ENCODE results near the gene SYNRG.
"Not testable (repeated sequence)": the region's sequence is repeated elsewhere in the genome, so short reads cannot be mapped to it uniquely, and the experiment has no call there.

Gene SYNRG, protein sequence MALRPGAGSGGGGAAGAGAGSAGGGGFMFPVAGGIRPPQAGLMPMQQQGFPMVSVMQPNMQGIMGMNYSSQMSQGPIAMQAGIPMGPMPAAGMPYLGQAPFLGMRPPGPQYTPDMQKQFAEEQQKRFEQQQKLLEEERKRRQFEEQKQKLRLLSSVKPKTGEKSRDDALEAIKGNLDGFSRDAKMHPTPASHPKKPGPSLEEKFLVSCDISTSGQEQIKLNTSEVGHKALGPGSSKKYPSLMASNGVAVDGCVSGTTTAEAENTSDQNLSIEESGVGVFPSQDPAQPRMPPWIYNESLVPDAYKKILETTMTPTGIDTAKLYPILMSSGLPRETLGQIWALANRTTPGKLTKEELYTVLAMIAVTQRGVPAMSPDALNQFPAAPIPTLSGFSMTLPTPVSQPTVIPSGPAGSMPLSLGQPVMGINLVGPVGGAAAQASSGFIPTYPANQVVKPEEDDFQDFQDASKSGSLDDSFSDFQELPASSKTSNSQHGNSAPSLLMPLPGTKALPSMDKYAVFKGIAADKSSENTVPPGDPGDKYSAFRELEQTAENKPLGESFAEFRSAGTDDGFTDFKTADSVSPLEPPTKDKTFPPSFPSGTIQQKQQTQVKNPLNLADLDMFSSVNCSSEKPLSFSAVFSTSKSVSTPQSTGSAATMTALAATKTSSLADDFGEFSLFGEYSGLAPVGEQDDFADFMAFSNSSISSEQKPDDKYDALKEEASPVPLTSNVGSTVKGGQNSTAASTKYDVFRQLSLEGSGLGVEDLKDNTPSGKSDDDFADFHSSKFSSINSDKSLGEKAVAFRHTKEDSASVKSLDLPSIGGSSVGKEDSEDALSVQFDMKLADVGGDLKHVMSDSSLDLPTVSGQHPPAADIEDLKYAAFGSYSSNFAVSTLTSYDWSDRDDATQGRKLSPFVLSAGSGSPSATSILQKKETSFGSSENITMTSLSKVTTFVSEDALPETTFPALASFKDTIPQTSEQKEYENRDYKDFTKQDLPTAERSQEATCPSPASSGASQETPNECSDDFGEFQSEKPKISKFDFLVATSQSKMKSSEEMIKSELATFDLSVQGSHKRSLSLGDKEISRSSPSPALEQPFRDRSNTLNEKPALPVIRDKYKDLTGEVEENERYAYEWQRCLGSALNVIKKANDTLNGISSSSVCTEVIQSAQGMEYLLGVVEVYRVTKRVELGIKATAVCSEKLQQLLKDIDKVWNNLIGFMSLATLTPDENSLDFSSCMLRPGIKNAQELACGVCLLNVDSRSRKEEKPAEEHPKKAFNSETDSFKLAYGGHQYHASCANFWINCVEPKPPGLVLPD (N-terminal part only)

DNA sequence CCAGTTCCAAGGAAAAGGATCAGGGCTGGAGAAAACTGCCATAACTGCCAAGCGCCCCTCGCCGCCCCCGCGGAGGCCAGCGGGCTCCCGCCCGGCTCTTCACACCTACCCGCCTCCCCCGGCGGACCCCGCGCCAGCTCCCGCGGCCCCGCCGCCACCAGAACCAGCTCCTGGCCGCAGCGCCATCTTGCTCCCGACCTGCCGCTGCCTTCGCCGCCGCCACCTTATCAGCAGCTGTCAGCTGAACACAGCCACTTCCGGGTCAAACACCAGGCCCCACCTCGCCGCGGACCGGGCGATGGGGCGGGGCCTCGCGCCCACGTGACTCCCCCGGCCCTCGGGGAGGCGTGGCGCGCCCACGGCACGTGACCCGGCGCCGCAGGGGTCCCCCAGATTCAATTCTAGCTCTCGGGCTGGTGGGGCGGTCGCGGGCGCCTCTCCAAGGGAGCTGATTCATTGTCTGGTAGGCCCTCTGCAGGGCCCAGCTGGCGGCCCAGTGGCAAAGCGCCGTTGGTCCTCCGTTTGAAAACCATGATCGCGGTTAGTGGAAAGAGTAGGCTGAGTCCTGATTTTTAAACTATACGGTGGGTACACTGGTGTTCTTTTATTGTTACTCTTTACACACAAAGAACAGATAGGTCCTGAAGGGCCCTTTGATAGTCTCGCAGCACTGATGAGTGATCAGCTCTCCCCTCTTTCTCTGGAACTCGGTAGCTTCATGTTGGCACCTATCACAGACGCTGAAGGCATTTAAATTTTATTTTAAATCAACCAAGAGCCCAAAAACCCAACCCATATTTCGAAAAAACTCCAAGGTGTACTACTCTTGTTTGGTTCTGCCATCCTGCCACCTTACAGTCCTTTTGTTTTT is at the start of gene SYNRG:
SYNRG (minus strand) TSS at position 249 of the 871 bp plus-strand sequence; CDS start at position 186, 63 bp downstream.
- DNase-seq: peak; percentile 94 to 97

DNA sequence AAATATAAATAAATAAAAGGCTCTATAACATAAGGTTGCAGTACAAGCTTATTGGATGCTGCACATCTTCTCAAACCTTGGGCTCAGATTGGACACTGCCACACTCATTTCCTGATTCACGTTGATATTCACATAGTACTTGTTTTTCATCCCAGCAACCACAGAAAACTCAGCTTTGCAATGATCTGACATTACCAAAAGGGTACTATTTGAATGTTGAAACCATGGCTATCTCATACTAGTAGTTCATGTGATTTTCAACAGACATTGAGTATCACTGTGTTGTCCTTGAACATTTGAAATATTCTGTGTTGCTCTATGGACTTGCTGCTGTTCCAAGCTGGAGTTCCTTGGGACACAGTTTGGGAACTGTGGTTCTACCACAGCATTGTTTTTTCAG is 48.0 kb upstream of the SYNRG start:
- DNase-seq: no peak

DNA sequence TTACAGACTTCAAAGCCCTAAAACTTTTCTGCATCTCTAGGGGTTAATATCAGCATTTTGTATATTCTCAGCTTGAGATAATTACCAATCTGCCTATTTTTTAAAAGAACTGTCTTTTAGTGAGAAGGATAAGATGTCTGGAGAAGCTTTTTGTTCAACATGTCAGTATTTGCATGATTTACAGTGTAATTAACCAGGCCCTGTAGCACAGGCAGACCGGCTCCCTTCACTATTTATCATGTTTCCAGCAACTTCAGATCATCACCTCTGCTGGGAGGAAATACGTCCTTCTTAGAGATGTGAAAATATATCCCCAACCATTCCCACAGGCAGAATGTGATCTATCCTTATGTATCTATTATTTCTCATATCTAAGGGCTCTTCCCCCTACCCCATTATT is 42.6 kb upstream of the SYNRG start:
- no peak for DNase-seq

- peak in 1 of 2 experiments; percentile 32 for DNase-seq
Measured at GRCh38 chr17:37650419-37651003, 41.3 kb upstream of the SYNRG start.

- DNase-seq: no peak
Measured at GRCh38 chr17:37648555-37648954, 39.3 kb upstream of the SYNRG start.

DNA sequence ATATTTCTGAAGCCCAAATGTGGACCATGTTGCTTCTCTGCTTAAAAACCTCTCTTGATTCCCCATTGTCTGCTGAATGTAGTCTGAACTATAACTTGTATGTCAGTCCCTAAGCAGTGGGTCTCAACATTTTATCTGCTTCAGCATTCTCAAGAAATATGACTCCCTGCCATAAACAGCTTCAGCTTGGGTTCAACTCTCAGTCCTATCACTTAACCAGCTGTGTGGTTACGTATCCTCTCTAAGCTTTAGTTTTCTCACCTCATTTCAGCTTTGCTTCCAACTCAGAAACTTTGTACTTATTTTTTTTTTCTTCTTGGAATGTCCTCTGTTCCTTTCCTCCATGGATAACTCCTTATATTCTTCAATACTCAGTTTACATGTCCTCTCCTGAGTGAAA is 38.6 kb upstream of the SYNRG start:
- no peak for DNase-seq

DNA sequence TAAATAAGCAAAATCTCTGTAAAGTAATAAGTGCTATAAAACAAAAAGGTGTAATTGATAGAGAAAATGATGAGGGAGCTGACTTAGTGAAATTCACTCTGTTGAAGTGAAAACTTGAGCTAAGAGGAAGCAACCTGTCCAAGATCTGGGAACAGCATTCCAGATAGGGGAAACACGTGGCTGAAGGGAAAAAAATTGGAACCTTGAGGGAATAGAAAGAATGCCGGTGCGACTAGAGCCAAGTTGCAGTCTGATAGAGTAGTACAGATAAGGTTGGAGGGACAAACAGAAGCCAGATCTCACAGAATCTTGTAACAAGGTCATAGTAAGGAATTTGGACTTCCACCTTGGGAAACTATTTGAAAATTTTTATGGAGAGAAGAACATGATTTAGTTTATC is 34.7 kb upstream of the SYNRG start:
- no peak for DNase-seq

DNA sequence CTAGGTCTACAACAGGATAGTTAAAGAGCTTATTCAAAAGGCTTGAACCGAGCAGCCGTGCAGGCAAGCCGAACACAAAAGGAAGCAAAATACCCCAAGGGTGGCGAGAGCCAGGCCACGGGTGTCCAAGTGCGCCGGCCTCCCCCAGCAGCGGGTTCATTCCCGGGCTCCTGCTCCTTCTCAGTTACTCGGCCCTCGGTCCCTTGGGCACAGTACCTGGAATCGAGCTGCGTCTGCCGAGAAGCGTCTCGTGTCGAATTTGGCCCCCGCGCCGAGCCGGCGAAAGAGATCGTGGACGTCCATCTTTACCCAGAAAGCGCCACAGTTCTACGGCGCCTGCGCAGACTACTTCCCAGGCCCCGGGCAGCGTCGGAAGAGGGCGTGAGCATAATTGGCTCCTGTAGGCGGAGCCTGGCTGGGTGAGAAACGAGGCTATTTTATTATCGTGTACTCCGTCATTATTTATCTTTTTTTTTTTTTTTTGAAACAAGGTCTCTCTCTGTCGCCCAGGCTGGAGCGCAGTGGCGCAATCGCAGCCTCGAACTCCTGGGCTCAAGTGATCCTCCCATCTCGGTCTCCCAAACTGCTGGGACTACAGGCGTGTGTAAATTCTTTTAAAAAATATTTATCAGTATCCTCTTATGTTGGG is 34.0 kb upstream of the SYNRG start, which contains the start of gene DDX52:
DDX52 (minus strand) TSS at position 329 of the 649 bp plus-strand sequence; CDS start at position 303, 26 bp downstream.
- DNase-seq: peak; percentile 86 to 88

GRCh38 chr17:37642681-37643080 is 33.5 kb upstream of the SYNRG start:
- DNase-seq: no peak

DNA sequence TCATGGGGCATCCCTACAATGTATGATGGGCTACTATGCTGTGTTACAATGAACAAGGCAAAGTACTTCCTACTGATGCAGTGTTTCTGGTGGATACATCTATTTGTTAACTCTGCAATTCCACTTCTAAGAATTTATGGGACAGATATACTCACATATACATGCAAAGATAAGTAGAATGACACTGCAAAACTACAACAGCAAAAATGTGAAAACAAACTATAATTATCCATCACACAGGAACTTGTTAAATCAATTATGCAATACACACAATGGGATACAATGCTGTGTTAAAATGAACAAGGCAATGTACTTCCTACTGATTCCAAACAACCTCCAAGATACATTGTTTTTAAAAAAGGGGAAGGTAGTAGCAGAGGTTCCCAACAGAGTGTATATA is 30.8 kb upstream of the SYNRG start:
- DNase-seq: no peak

DNA sequence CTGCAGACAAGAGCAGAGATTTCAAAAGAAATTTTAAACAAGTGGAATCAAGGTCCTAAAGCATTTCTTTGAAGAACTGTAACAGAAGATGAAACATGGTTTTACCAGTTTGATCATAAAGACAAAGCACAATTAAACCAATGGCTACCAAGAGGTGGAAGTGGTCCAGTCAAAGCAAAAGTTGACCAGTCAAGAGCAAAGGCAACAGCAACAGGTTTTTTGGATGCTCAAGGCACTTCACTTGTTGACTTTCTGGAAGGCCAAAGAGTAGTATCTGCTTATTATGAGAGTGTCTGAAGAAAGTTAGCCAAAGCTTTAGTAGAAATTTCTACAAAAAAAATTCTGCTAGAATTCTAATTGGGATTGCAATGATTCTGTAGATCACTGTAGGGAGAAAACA is 28.7 kb upstream of the SYNRG start:
- DNase-seq: no peak

- not testable (repeated sequence) for DNase-seq
Measured at GRCh38 chr17:37616430-37616829, 7.2 kb upstream of the SYNRG start.

GRCh38 chr17:37614823-37615222 is 5.6 kb upstream of the SYNRG start:
- no peak for DNase-seq

- no peak for DNase-seq
Measured at GRCh38 chr17:37614391-37614790, 5.2 kb upstream of the SYNRG start.

GRCh38 chr17:37610971-37611370 is 1.8 kb upstream of the SYNRG start:
- peak in 1 of 2 experiments; percentile 11 for DNase-seq

- DNase-seq: not testable (repeated sequence)
Measured at GRCh38 chr17:37610041-37610420, 813 bp upstream of the SYNRG start.

- DNase-seq: peak in 1 of 2 experiments; percentile 58
Measured at GRCh38 chr17:37608351-37609169, 658 bp downstream of the SYNRG start.

DNA sequence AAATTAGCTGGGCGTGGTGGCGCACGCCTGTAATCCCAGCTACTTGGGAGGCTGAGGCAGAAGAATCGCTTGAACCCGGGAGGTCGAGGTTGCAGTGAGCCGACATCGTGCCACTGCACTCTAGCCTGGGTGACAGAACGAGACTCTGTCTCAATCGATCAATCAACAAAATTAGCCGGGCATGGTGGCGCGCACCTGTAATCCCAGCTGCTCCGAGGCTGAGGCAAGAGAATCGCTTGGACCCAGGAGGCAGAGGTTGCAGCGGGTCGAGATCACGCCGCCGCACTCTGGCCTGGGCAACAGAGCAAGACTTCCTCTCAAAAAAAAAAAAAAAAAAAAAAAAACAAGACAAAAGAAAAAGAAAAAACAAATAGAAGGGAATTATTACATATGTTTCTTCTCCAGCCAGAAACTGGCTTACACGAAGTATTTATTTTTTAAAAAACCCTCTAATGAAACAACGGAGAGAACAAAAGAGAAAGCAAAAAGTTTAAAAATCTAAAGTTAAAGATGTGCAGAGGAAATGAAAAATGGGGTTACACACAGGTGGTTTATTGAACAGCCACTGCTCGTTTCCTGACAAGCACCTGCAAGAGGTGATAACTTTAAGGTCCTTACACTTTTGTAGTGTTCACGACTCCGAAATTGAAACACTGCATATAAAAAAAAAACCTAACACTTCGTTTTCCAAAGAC is 1.4 kb downstream of the SYNRG start:
- DNase-seq: no peak

DNA sequence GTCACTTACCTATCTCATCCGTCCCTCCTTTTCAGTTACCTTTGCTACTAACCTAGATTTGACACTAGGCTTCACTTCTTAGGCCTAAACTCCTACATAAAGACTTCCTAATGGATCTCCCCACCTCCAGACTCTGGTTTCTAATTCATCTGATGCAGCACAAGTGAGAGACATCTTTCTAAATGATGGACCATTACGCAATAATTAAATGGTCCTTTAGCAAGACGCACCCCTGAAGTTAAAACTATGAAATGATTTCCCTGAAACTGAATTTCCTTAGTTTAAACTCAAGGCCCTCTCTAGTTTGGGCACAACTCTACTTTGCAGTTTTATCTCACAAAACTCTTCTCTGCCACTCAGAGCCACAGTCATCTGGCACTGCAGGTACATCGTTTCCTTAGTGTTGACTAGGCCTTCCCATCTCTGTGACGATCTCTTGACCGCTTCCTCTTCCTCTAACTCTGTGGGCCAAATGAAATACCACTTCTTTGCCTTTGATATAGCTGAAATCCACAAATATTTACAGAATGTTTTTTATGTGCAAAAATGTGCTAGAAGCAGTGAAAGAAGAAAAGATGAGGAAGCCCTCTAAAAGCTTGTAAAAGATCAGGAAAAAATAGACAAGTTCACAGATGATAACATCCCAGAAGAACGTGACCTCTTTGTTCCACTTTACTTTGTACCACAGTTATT is 3.3 kb downstream of the SYNRG start:
- DNase-seq: no peak

Measured in NCI-H1930 (cell line).